Iris pigment epithelial cell (primary cell): ENCODE data around the gene COA5.
"Not testable (repeated sequence)": the region's sequence is repeated elsewhere in the genome, so short reads cannot be mapped to it uniquely, and the experiment has no call there.

ENCODE experiments used
- DNase-seq: peaks from one replicate; pipeline ENCODE4 v3.0.0-alpha.2; 2011; ENCODE audit warnings: low read depth

Gene COA5

DNA sequence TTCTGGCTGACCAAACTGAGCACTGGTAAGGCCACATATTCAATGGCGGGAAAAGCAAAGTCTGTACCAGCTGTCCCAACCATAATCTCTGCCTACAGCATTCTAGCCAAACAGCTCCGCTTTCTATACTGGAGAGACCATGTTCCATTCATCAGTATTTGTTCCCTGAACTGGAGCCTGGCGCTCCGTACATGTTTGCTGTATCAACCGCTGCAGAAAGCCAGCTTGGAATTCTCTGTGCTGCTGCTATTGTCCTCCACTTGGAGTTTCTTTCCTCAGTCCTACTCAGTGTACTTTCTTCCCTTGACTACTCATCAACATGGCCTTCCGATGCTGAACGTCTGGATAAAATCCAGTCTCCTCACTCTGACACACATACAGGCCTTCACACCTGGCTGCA, 1.9 kb downstream of the COA5 start:
- no peak for DNase-seq

DNA sequence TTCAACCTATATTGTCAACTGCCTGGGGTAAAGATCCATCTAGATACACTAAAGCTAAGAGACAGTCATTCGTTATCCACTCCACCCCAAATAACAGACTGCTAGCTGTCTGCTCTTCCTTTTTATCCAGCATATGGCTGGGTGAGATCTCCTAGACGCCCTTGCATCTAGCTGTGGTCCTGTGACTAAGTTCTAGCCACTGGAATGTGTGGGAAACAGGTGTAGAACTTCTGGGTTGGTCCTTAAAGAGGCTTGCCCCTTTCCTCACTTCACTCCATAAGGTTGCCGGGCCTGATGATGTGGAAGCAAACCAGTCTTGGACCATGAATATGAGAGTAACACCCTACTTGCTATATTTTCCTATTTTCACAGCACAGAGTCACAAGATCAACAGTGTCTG, 3.2 kb downstream of the COA5 start:
- DNase-seq = no peak

DNA sequence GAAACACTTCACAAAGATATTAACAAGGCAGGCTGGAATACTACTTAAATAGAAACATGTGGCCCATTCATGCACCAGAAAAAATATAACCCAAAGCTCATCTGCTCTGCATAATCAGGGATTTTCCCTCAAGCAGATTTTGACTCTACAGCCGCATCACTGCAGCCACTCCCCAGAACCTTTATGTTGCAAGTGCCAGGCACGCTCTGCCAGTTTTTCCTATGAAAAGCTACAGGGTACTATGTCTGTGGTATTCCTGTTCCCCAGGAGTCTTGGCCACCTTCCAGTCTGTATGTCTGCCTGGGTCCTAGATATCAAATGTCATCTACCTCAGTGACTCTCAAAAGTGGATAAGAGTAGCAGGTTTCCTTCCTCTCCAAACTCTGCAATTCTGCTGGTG, 3.8 kb downstream of the COA5 start:
- no peak for DNase-seq

DNA sequence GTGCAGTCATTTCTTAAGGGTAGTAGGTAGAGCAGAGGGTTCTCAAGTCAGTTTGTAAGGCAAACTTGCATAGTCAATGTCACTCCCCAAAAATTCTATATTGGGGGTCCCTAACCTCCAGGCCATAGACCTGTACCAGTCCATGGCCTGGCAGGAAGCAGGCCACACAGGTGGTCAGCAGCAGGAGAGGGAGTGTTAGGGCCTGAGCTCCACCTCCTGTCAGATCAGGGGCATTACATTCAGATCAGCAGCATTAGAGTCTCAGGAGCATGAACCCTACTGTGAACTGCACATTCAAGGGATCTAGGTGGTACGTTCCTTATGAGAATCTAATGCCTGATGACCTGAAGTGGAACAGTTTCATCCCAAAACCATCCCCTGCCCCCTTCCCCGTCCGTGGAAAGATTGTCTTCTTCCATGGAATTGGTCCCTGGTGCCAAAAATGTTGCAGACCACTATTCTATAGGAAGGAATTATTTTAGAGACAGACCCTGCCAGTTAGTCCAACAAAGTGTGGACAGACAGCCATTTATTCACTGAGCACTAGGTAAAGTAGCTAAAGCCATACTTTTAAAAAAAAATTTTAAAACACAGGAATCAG, 6.7 kb downstream of the COA5 start:
- peak; percentile 55 for DNase-seq

DNA sequence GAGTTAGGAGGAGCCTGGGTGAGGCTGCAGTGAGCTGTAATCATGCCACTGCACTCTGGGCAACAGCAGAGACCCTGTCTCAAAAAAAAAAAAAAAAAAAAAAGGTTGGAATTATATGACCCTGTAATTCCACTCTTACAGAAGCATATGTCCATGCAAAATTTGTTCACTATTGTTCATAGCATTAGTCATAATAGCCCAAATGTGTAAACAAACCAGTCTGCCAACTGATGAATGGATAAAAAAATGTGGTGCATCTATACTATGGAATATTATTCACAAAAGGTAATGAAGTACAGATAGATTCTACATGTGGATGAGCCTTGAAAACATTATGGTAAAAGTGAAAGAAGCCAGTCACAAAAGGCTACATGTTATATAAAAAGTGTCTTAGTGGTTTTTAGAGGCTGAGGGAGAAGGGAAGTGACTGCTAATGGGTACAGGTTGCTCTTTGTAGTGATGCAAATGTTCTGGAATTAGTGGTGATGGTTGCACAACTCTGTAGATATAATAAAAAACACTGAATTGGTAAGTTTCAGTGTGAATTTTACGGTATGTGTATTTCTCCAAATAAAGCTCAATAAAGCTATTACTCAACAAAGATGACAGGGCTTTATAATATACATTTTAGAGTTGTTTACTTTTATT, 9.4 kb downstream of the COA5 start:
- peak; percentile 75 for DNase-seq

DNA sequence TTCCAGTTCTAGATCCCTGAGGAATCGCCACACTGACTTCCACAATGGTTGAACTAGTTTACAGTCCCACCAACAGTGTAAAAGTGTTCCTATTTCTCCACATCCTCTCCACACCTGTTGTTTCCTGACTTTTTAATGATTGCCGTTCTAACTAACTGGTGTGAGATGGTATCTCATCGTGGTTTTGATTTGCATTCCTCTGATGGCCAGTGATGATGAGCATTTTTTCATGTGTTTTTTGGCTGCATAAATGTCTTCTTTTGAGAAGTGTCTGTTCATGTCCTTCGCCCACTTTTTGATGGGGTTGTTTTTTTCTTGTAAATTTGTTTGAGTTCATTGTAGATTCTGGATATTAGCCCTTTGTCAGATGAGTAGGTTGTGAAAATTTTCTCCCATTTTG, 13.6 kb downstream of the COA5 start:
- DNase-seq = not testable (repeated sequence)

DNA sequence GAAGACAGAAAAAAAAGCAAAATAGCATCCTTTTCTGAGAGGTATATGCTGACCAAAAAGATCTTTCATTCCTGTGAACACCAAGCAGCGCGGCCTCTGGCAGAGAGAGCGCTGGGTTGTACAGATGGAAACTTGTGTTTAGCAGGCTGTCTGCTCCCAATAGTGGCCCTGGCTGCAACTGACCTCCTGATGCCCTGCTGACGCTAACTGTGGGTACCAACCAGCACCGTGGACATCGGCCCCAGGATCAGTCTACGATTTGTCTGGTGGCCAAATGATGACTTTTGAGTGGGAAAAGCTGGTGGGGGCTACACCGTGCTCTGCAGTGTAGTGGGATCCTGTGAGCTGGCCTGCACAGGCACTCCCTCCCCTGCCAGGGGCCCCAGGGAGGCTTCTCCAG, 15.7 kb downstream of the COA5 start:
- DNase-seq = no peak

DNA sequence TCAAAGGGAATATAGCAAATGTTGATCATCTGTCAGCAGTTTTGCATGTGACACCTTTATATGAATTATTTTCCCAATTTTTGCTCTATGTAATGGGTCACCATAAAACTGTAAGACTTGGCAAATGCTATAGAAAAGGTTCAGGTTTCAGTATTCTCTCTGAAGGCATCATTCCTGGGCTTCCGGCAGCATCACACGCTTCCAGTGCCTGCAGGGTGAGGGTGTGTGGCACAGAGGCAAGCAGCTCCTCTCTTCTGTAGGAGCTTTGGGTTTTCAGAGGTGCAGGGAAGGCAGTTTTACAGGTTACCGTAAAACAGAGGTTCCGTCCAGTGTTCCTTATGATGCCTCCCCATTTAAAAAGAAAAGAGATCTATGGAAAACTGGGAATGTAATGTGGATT, 18.8 kb downstream of the COA5 start:
- no peak for DNase-seq

DNA sequence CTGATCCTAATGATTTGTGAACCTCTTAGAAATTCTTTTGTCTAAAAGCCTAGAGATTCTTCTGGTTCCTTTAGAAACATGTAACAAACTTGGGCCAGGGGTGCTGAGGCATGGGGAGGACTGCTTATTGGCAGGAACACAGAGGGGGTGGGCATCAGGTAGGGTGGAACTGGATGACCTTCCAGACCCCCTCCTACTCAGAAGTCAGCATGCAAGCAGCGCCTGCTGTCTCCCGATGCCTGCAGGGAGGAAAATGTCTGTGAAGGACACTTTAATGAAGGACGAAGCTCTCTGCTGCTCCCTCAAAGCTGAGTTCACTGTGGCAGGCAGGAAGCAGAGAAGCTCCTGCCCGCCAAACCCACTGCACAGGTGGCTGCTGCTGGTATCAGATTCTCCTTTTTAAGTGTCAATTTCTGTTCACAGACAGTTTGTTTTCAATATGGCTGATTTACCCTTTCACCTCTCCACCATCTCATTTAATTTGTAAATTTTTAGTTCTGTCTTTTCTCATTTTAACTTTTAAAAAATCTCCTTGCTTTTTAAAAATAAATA, 19.4 kb downstream of the COA5 start:
- no peak for DNase-seq

DNA sequence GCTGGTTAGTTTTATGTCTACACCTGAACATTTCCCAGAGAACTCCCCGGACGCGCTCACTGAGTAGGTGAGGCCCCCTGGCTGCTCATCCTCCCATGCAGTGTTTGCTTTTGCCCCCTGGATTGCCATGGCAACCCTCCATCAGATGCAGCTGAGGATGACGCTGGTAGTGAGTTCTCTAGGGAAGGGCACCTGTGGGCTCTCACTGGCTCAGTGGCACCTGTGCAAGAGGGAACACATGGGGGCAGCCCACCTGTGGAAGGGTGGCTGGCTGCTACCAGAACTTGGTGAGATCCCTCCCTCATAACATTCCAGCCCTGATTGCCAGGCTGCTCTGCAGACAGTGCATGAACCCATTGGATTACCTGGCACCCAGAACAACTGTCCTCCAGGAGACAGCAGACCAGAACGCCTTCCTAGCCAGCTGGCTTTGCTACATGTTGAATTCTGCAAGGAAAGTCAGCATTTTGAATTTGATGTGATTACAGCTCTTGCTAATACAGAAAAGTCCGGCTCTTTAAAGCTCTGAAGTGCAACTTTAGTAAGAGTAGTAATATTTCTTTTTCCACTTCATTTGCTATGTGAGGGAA, 21.7 kb downstream of the COA5 start:
- no peak for DNase-seq

DNA sequence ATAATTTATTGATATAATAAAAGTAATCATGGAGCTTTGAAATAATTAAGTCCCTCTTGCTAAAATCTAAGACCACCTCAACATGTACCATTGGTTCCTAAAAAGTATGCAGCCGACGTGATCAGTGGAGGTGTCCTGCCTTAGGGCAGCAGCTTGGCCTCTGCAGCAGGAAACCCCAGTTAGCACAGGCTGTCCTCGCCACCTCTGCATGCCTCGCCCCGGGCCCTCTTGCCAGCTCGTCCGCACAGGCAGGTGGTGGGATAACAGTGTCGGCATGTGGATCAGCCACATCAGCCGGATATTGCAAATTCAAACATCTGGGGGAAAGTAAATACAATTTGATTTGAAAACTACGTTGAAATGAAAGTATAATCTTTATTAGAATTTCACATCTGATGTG, 22.9 kb downstream of the COA5 start:
- no peak for DNase-seq

DNA sequence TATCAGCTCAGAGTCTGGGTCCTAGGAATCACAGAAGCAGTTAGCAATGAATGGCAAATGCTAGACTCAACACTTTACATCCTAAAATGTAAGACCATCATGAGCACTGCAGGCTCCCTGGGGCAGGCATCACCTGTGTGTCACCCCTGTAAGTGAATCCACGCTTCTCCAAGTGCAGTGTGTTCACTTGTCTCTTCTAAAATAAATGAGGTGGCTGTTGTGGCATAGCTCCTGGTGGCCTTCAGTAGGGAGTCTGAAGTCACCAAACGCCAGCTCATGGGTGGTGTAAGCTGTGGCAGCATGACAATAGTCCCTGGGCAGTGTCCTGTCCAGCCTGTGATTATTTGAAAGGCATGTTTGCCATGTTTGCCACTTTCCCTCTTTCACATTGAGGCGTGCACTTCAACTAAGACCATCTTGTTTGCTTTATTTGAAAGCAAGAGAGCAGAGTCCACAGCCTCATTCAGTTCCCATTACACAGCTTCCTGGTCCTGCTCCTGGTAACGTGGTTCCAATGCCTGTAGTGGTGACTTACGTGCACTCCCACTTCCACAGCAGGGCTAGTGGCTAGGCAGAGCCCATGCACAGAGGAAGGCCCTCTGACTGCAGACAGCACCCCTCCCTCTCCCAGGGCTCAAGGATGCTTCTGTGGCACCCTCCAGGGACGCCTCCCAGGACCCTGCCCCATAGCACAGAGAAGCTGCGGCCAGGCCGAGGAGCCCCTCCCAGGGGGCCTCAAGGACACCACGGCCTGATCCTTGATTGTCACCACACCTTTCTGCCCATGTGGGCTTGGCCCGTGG, 24.3 kb downstream of the COA5 start:
- DNase-seq = no peak

DNA sequence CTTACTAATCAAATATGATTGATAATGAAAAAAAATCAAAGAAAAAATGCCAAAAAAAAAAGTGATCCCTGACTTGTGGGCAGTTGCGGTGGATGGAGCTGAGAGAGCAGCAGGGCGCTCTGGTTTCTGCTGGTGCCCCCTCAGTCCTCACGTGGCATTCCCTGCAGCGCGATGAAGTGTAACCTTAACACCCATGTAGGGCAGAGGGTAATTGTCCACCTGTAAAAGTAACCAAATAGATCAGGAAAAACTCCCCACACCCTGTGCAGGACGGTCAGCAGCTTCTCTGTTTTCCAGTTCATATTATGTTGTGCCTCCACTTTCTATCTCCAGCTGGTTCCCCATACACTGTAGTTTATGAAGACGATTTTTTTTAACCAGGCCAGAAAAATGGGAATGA, 25.0 kb downstream of the COA5 start:
- DNase-seq = no peak

DNA sequence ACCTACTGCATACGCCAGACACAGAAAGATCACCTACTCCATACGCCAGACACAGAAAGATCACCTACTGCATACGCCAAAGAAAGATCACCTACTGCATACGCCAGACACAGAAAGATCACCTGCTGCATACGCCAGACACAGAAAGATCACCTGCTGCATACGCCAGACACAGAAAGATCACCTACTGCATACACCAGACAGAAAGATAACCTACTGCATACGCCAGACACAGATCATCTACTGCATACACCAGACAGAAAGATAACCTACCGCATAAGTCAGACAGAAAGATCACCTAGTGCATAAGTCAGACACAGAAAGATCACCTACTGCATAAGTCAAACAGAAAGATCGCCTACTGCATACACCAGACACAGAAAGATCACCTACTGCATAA, 25.8 kb downstream of the COA5 start:
- DNase-seq = no peak

DNA sequence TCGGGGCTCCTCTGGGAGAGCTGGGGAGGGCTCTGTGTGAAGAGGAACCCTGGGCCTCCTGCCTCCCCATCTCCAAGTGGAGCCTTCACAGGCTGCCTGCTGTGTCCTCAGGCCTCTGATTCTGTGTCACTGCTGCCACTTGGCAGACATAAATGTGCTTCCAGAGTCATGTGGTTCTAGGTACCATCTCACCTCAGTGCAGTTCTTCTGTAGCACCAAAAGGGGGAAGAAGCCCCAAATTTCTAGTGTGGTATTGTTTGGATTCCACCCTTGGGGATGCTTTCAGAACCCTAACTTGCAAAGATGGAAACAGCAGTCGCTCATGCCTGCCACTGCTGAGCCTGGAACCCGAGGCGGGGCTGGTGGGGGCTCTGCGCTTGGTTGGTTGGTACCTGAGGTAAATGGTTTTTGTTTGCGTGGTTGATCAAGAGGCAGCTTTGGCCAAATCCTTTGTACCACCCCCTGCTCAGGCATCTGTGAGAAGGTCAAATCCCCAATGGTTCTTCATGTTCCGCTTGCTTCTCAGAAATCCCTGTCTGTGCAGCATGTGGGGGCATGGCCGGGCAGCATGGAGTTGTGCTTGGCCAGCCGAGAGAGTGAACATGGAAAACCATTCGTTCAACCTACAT, 27.5 kb downstream of the COA5 start:
- no peak for DNase-seq

DNA sequence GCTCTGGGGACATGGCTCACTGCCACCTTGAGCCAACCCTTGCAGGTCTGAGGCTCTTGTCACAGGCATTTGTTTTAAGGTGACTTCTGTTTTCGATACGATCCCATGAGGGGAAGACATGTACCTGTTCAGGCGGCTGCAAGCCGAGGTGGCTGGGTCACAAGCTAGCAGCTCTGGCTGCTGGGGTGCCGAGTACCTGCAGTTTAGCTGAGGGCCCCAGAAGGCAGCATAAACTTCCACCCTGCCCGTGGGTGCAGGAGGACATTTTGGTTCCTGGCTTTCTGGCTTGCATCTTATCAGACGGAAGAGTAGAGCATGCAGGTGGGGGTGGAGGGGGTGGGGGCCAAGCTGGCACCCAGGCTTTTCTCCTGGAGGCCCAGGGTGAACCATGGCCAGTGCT, 28.4 kb downstream of the COA5 start:
- DNase-seq = no peak

DNA sequence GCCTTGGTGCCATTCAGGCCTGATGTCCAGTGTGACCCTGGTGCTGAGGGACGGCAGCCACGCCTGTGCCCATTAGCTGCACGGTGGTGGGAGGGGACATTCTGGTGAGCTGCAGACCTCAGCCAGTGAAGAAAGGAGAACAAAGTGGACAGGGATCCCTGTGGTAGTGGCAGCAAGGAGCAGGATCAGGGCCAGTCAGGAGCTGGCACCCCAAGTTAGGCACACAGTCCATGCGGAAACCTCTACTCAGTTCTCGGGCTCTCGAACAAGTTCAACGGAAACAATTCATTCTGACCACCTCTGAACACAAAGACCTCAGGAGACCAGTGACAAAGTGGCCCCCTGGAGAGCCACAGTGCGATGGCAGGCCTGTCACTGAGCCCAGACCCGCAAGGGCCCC, 30.1 kb downstream of the COA5 start:
- DNase-seq = no peak

DNA sequence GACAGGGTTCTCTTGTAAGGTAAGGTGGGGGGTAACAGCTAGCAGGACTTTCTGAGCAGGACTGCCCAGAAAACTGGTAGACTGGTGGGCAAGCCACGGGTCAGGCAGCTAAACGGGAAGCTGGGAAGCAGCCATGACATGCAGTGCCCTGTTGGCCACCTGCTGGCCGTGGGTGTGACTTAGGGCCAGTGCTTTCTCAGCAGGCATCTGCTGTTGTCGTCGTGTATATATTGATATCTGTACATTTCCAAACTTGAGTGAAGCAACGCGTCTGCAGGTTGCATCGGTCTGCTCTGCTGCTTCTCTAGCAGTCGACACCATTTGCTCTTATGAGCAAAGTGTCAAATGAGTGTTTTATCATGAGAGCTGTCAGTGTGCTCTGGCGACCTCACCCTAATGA, 31.0 kb downstream of the COA5 start:
- no peak for DNase-seq

DNA sequence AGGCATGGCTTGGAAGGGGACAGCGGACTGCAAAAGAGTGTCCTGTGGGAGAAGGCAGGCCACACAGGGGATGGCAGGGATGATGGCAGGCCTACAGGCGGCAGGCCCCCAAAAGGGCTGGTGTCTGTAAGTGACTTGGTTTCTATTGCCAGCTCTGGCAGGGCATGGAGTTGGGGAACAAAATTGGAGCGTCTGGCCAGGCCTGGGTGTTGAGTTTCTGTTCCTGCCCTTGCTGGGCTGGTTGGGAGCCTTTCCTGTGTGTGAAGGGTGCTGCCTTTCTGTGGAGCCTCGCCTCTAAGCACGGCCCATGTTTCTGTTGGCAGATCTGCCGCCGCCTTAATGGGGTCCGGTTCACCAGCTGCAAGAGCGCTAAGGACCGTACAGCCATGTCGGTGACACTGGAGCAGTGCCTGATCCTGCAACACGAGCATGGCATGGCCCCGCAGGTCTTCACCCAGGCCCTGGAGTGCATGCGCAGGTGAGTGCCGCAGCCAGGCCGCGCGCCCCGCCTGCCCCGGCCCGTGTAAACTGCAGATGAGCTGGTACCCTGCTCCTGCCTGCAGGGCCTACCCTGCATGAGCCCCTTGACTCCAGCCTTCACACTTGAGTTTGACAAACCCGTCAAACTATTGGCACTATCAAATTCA, 31.5 kb downstream of the COA5 start:
- no peak for DNase-seq

DNA sequence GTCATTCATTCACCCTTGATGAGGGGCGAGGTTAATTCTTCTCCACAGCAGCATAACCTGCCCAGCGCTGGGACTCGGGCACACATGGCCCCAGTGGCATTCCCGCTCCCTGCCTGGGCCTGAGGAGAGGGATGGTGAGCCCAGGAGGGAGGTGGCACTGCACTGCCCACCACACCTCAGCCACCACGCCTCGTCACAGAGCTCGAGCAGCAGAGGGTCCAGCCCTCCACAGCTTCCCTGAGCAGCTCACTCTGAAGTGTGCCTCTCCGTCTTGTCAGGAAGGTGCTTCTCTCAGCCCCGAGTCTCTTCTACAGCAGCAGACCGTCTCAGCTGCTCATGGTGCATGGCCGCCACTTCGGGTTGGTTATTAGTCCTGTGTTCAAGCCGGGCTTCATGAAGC, 34.9 kb downstream of the COA5 start:
- DNase-seq = no peak

DNA sequence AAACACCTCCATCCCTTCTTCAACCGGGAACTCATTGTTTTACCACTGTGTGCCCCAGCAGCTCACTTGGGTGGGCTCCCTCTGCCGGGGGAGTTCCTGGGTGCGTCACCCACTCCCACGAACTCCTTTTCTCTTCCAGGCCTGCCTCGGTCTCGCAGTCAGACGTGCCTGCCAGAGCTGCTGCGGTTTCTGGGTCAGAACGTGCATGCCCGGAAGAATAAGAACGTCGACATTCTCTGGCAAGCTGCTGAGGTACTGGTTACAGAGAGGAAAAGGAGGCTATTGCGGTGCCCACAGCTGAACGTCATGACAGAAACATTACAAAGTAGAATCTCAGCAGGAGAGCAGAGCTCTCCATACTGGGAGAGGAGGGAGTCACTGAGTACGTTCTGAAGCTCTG, 35.6 kb downstream of the COA5 start:
- no peak for DNase-seq

DNA sequence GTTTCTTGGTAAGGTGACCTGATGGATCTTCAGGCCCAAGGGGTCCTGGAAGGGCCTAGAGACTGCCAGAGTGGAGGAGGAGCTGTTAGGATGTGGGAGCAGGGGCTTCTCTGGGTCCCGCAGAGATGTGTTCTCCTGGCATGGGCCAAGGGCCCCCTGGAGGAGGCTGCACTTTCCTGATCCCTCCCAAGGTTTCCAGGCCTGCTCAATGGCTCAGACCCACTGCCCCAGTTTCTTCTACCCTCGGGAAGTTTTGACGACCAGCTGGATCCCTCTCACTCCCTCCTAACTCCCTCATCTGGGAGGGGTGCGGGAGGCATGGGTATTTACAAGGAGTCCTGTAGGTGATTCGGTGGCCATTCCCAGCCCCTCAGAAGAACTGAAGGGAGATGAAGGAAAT, 36.1 kb downstream of the COA5 start:
- no peak for DNase-seq
